HL-60 (cell line): ENCODE data around the gene RAP1A.

Experiments
- DNase-seq, 2 experiments: peaks; one replicate each; pipeline ENCODE4 v3.0.0-alpha.2; 2010 to 2020; ENCODE audit warnings: low read depth in 1 of 2, low spot score in 1 of 2
- H3K27ac ChIP-seq: fragments of 250-450 bp; sonication (Bioruptor Pico); replicated peaks from 2 replicates; pipeline ENCODE4 v1.5.1; 2020; ENCODE audit warnings: mild to moderate bottlenecking, moderate library complexity
- H3K27me3 ChIP-seq: fragments of 250-450 bp; sonication (Bioruptor Pico); 2 replicates; pipeline ENCODE4 v1.5.1; 2021; ENCODE audit warnings: mild to moderate bottlenecking, moderate library complexity; ENCODE audit not compliant: insufficient read depth, poor library complexity, severe bottlenecking
- H3K4me3 ChIP-seq: replicated peaks from 2 replicates; pipeline ENCODE4 v1.5.1; 2011; ENCODE audit warnings: mild to moderate bottlenecking, control low read depth, low read length; ENCODE audit not compliant: insufficient read depth
- CTCF ChIP-seq: IDR thresholded peaks from one replicate; pipeline ENCODE4 v1.5.1; 2011; ENCODE audit warnings: low read length, control low read depth, inconsistent platforms; ENCODE audit not compliant: insufficient read depth
- GABPA ChIP-seq: IDR thresholded peaks from 2 replicates; pipeline ENCODE4 v1.6.1; 2012; ENCODE audit warnings: low read depth
- POLR2AphosphoS5 ChIP-seq: IDR thresholded peaks from 2 replicates; pipeline ENCODE4 v1.6.1; 2012; ENCODE audit warnings: low read depth
- SPI1 ChIP-seq: IDR thresholded peaks from 2 replicates; pipeline ENCODE4 v1.6.1; 2012; ENCODE audit warnings: low read depth, mild to moderate bottlenecking, borderline replicate concordance
- TF ChIP-seq, protein P1 (sequence below): IDR thresholded peaks from 2 replicates; pipeline ENCODE4 v1.6.1; 2012; ENCODE audit warnings: low read depth; ENCODE audit not compliant: insufficient replicate concordance

RAP1A gene

DNA sequence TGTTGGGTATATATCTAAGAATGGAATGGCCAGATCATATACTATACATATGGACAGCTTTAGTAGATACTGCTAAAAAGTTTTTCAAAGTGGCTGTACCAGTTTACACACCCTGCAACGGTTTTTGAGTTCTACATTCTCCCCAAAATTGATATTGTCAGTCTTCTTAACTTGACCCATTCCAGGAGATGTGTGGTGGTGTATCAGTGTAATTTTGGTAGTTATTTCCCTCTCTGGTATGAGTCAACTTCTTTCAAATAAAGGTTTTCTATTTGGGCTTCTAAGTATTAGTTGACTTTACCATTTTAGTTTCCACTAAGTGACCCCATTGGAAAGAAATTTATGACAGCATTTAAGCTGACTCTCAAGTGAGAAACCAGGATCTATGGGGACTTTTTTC is 90.4 kb downstream of the RAP1A start:
- no peak for DNase-seq
- H3K27me3 ChIP-seq, result no peaks in the 10 kb centered on the region

DNA sequence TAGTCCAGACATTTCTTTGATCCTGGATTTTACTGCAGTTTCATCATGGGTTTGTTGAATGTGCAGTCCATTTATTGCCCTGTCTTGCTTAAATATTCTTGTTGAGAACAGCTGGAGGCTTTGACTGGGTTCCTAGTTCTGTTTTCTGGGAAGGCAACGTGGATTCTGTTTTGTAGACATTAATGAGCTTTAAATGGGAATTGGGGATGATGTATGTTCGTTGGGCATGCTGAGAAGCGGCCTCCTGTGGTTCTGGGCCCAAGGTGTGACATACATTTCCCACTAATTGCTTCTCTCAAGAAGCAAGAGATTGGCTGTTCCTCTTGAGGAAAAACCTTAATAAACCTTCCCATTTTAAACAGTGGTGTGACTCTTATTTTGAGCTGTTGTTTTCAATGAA is 96.7 kb downstream of the RAP1A start:
- DNase-seq, result no peak
- H3K27me3 ChIP-seq, result no peaks in the 10 kb centered on the region
- TF ChIP-seq POLR2AphosphoS5 (no peak), CTCF (no peak), SPI1 (no peak)
- no peak overlapping the region for H3K27ac ChIP-seq
- H3K4me3 ChIP-seq, result no peak overlapping the region

More for the DNA sequence above, 90.4 kb downstream of the RAP1A start:
- TF ChIP-seq POLR2AphosphoS5 (no peak), SPI1 (no peak), CTCF (no peak)
- no peak overlapping the region for H3K4me3 ChIP-seq
- H3K27ac ChIP-seq, result no peak overlapping the region

- no peaks in the 10 kb centered on the region for H3K27me3 ChIP-seq
- TF ChIP-seq SPI1 (no peak), GABPA (no peak), CTCF (no peak), POLR2AphosphoS5 (no peak)
- TF ChIP-seq, protein P1, sequence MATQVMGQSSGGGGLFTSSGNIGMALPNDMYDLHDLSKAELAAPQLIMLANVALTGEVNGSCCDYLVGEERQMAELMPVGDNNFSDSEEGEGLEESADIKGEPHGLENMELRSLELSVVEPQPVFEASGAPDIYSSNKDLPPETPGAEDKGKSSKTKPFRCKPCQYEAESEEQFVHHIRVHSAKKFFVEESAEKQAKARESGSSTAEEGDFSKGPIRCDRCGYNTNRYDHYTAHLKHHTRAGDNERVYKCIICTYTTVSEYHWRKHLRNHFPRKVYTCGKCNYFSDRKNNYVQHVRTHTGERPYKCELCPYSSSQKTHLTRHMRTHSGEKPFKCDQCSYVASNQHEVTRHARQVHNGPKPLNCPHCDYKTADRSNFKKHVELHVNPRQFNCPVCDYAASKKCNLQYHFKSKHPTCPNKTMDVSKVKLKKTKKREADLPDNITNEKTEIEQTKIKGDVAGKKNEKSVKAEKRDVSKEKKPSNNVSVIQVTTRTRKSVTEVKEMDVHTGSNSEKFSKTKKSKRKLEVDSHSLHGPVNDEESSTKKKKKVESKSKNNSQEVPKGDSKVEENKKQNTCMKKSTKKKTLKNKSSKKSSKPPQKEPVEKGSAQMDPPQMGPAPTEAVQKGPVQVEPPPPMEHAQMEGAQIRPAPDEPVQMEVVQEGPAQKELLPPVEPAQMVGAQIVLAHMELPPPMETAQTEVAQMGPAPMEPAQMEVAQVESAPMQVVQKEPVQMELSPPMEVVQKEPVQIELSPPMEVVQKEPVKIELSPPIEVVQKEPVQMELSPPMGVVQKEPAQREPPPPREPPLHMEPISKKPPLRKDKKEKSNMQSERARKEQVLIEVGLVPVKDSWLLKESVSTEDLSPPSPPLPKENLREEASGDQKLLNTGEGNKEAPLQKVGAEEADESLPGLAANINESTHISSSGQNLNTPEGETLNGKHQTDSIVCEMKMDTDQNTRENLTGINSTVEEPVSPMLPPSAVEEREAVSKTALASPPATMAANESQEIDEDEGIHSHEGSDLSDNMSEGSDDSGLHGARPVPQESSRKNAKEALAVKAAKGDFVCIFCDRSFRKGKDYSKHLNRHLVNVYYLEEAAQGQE, result no peak
Measured at GRCh38 chr1:111717450-111717849, 97.9 kb downstream of the RAP1A start.

GRCh38 chr1:111719135-111719534 is 99.5 kb downstream of the RAP1A start:
- Histone ChIP-seq H3K27me3 (no peaks in the 10 kb centered on the region), H3K4me3 (no peak overlapping the region), H3K27ac (no peak overlapping the region)
- DNase-seq, result no peak
- no peak for TF ChIP-seq CTCF
- TF ChIP-seq, protein P1, result no peak
- no peak for TF ChIP-seq GABPA
- TF ChIP-seq POLR2AphosphoS5, result no peak
- no peak for TF ChIP-seq SPI1

More at GRCh38 chr1:111717450-111717849, 97.9 kb downstream of the RAP1A start:
- DNase-seq, result no peak
- no peak overlapping the region for H3K27ac ChIP-seq
- no peak overlapping the region for H3K4me3 ChIP-seq
